ENCODE data around the gene CENPK.
A peak's percentile ranks its signal among the peaks of the same experiment; 100 is the strongest.
"Not testable (repeated sequence)": the region's sequence is repeated elsewhere in the genome, so short reads cannot be mapped to it uniquely, and the experiment has no call there.

Gene CENPK, protein sequence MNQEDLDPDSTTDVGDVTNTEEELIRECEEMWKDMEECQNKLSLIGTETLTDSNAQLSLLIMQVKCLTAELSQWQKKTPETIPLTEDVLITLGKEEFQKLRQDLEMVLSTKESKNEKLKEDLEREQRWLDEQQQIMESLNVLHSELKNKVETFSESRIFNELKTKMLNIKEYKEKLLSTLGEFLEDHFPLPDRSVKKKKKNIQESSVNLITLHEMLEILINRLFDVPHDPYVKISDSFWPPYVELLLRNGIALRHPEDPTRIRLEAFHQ

GRCh38 chr5:65562731-65563701 lies at the start of gene CENPK, which contains the start of gene PPWD1:
TSS of gene CENPK (minus strand) at chr5:65563168. CDS start at chr5:65554907, 8,261 bp downstream.
TSS of gene PPWD1 (plus strand) at chr5:65563296. CDS start at chr5:65563311, 15 bp downstream.
- peak; percentile 94 for DNase-seq

GRCh38 chr5:65612298-65612907 lies 49.4 kb upstream of the CENPK start:
- no peak for DNase-seq

DNA sequence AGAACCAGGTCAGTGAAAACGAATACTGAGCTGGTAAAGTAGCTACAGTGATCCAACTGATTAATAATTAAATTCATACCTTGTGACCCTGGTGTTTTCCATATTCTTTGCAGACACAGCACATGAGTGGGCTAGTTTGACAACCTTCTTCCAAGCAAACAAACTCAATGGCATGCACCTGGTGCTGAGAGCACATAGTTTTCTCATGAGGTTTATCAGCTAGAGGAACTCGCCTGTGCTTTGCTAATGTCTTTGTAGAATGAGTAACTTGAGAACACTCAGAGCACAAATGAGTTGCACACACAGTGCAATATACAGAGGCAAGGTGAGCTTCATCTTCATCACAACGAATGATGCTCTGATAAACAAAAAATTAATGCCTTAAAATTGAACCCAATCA lies 48.6 kb upstream of the CENPK start:
- no peak for DNase-seq

DNA sequence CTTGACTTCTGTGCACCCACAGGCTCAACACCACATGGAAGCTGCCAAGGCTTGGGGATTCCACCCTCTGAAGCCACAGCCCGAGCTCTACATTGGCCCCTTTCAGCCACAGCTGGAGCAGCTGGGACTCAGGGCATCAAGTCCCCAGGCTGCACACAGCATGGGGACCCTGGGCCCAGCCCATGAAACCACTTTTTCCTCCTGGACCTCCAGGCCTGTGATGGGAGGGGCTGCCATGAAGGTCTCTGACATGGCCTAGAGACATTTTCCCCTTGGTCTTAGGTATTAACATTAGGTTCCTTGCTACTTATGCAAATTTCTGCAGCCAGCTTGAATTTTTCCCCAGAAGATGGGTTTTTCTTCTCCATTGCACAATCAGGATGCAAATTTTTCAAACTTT lies 38.8 kb upstream of the CENPK start:
- not testable (repeated sequence) for DNase-seq

- no peak for DNase-seq
These were observed 25.7 kb upstream of the CENPK start for GRCh38 chr5:65588694-65589093.

- DNase-seq, result no peak
These were observed 14.2 kb upstream of the CENPK start for GRCh38 chr5:65577141-65577540.

DNA sequence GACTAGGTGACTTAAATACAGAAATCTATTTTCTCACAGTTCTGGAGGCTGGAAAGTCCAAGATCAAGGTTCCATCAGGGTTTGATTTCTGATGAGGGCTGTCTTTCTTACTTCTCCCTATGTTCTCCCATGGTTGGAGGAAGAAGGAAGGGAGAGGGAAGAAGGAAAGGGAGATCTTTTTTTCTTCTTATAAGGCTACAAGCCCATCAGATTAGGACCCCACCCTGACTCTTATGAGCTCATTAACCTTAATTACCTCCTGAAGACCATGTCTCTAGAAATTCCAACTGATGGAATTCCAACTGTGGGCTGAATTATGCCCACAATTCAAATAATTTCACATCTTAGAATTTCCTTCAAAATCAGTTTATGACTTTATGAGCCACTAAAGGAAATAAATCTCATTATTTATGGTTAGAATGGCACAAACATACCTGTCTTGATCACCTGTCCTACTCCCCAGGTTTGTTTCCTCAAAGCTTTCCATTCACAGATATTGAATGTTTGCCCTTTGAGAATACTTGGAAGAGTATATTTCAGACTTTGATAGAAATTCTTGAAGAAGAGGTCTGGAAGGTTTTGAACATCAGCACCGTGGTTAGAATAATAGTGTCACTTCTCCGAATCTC lies 7.7 kb upstream of the CENPK start:
- DNase-seq, result no peak

DNA sequence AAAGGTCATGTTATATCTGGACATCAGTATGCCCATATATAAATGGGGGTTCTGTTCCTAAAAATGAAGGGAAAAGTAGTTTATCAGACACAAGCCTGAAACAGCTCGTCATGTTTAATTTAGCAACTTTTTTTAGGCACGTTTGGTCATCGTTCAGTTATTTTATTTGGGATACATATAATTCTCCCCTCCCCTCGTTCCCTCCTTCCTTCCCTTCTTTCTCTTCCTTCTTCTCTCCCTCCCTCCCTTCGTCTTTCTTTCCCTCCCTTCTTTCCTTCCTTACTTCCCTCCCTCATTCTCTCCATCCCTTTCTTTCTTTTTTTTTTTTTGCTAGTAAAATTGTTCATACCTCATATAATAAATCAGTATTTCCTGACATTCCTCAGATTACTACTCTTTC lies 3.5 kb upstream of the CENPK start:
- DNase-seq, result no peak

DNA sequence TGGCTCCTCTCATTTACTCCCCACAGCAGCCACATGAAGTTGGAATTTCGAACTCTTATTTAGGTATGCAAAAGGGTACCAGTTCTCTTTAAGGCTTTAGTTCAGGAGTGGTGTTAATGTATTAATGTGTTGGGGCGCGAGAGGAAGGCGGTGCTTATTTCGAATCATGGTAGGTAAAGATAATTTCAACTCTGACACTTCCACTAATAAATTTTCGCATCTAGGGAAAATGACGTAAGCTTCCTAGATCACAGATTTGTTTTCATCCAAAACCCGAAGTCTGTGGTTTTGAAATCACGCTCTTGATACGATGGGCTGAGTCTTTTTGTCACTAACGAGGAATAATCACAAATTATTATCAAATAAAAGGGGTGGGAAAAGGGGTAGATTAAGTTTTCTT lies 809 bp upstream of the CENPK start:
- DNase-seq, result no peak

DNA sequence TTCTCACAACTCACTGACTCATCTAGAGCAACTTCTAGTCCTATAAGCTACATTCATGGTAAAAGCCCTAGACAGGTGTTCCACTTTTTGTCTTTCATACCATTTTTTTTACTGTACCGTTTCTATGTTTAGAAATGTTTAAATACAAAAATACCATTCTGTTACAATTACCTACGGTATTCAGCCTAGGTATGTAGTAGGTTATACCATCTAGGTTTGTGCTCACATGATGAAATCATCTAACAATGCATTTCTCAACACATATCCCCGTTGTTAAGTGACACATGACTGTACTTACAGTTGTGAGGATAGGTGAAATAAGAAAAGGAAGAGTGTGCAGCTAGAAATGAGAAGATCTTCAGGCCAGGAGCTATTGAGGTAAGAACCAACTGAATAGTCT lies 6.2 kb downstream of the CENPK start:
- DNase-seq, result no peak

DNA sequence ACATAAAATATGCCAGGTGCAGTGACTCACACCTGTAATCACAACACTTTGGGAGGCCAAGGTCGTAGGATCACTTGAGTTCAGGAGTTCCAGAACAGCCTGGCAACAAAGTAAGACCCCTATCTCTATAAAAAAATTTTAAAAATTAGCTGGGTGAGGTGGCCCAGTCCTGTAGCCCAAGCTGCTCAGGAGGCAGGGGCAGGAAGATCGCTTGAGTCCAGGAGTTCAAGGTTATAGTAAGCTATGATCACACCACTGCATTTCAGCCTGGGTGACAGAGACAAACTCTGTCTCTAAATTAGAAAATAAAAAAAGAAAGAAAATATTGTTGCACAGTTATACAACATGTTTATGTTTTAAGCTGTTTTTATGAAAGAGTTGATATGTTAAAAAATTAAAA lies 6.8 kb downstream of the CENPK start:
- no peak for DNase-seq

DNA sequence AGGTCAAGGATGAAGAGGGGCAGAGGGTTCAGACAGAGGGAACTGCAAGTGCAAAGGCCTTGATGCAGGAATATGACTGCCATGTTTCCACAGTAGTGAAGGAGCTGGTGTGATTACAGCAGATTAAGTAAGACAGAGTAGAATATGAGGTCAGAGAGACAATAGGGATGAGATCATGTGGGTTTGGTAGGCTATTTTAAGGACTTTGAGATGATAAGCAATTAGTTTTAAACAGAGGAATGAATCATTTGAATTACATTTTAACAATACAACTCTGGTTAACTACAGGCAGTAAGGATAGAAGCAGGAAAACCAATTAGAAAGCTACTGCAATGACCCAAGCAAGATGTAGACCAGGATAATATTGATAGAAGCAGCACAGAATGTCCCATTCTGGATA lies 7.7 kb downstream of the CENPK start:
- no peak for DNase-seq

GRCh38 chr5:65553941-65554340 lies 9.0 kb downstream of the CENPK start:
- DNase-seq, result no peak

- DNase-seq, result no peak
These were observed 14.7 kb downstream of the CENPK start for GRCh38 chr5:65548281-65548680.

DNA sequence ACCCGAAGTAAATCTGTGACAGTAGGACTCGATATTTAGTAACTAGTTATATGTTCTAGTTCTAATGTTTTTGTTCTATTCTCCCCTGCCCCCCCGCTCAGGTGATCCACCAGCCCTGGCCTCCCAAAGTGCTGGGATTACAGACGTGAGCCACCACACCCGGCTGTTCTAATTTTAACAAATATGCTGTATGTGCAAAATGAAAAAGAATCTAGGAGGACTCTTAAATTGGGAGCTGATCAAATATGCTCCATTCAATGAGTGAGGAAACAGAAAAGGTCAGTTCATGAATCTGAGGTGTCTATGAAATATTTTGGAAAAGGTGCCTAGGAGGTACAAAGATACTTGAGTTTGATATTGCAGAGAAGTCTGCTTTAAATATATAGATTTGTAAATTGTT lies 16.8 kb downstream of the CENPK start:
- DNase-seq, result no peak

DNA sequence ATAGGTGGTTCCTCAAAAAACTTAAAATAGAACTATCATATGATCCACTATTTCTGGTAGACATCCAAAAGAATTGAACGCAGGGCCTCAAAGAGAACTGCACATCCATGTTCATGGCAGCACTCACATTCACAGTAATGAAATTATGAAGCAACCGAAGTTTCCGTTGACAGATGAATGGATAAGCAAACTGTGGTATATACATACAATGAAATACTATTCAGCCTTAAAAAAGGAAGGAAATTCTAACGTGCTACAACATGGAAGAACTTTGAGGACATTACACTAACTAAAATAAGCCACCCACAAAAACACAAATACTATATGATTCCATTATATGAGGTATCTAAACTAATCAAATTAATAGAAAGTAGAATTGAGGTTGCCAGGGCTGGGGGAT lies 18.5 kb downstream of the CENPK start:
- no peak for DNase-seq

GRCh38 chr5:65539827-65540226 lies 23.1 kb downstream of the CENPK start:
- DNase-seq, result no peak

DNA sequence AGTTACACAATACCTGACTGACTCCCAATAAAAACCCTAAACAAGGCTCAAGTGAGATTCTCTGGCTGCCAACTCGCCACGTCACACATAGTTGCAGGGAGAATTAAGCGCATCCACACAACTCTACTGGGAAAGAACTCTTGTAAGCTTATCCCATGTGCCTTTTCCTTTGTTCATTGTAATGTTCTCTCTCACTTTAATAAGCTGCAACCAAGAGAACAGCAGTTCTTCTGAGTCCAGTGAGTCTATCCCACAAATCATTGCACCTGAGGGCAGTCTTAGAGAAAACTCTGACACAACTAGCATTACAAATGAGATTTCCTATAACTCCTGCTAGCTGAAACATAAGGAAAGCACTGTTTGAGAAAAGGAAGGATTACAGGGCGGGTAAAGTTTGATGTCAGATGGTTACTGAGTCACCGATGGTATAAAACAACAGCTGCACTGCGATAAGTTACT lies 27.4 kb downstream of the CENPK start:
- no peak for DNase-seq

- no peak for DNase-seq
These were observed 32.1 kb downstream of the CENPK start for GRCh38 chr5:65530904-65531303.

GRCh38 chr5:65525726-65526125 lies 37.2 kb downstream of the CENPK start:
- no peak for DNase-seq

DNA sequence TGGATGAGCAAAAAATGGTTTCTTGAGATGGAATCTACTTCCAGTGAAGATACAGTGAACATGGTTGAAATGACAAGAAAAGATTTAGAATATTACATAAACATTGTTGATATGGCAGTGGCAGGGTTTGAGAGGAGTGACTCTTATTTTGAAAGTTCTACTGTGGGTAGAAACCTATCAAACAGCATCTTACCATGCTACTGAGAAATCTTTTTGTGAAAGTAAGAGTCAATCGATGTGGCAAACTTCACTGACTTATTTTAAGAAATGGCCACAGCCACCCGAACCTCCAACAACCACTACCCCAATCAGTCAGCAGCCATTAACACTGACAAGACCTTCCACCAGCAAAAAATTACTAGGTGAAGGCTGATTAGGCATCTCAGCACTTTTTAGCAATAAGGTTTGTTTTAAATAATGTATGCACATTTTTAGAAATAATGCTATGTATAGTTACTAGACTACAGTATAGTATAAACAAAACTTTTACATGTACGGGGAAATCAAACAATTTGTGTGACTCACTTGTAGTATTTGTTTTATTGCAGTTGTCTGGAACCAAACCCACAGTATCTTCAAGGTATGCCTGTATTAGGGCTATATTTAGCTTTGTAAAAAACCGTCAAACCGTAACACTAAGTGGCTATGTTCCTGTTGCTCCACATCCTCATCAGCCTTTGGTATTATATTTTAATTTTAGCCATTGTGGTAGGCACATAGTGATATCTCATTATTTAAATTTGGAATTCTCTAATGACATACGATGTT lies 50.6 kb downstream of the CENPK start:
- DNase-seq, result no peak

GRCh38 chr5:65508978-65509377 lies 54.0 kb downstream of the CENPK start:
- no peak for DNase-seq
